CD4-positive, alpha-beta T cell (primary cell): Measurements from ENCODE around the gene NANOS3. TPM values are rescaled to one million over a fixed set of nuclear protein-coding genes. Genes with fewer than 3 reads are reported as not detected.

Source experiments
- ATAC-seq: fragments of 200-7000 bp; cut with Tn5 transposase; one replicate; pipeline ENCODE4 v1.10.0; 2022; ENCODE audit warnings: mild to moderate bottlenecking; ENCODE audit not compliant: poor library complexity
- CTCF ChIA-PET: fragments of 350-600 bp; sonication (Branson Sonifier 250); formaldehyde crosslinking; loops from one replicate; lab custom pipeline; 2021; ENCODE audit warnings: antibody characterized with exemption, inconsistent platforms; lab: Charles Lee
- POLR2A ChIA-PET: fragments of 350-600 bp; sonication (Branson Sonifier 250); formaldehyde crosslinking; loops from one replicate; lab custom pipeline; 2021; ENCODE audit warnings: antibody characterized with exemption, inconsistent platforms; lab: Charles Lee
- DNase-seq, 14 experiments: peaks; one replicate each; pipeline ENCODE4 v3.0.0-alpha.2; 2013 to 2020; ENCODE audit warnings: mixed read lengths in 2 of 14
- H3K27ac ChIP-seq, 2 donors: one replicate each; pipeline versions ENCODE4 v1.5.1 to v1.7.0; 2013; ENCODE audit warnings: low read length in 2 of 2, low read depth in 1 of 2, mild to moderate bottlenecking in 1 of 2
- H3K27me3 ChIP-seq, 2 experiments: 1 replicate in 1 of 2; 2 replicates in 1 of 2; pipeline versions ENCODE4 v1.6.1 to v1.7.0; 2013; ENCODE audit warnings: low read length in 2 of 2, control low read depth in 1 of 2, mild to moderate bottlenecking in 1 of 2, moderate library complexity in 1 of 2; ENCODE audit not compliant: insufficient read depth in 2 of 2, control insufficient read depth in 1 of 2
- H3K36me3 ChIP-seq: one replicate; pipeline ENCODE4 v1.6.1; 2013; ENCODE audit warnings: low read length, control low read depth; ENCODE audit not compliant: insufficient read depth
- H3K4me1 ChIP-seq: one replicate; pipeline ENCODE4 v1.6.1; 2013; ENCODE audit warnings: low read length, control low read depth; ENCODE audit not compliant: insufficient read depth
- H3K4me3 ChIP-seq: one replicate; pipeline ENCODE4 v1.5.1; 2013; ENCODE audit warnings: mild to moderate bottlenecking, low read length, moderate library complexity
- H3K9me3 ChIP-seq, 2 experiments: 1 replicate in 1 of 2; 2 replicates in 1 of 2; pipeline versions ENCODE4 v1.6.1 to v1.7.0; 2013; ENCODE audit warnings: low read length in 2 of 2, mild to moderate bottlenecking in 2 of 2, control low read depth in 1 of 2, moderate library complexity in 1 of 2; ENCODE audit not compliant: control insufficient read depth in 1 of 2, insufficient read depth in 1 of 2
- H3K27ac Mint-ChIP-seq: one replicate; pipeline ENCODE4 v1.8.0; 2020; ENCODE audit warnings: mixed read lengths
- H3K27me3 Mint-ChIP-seq: one replicate; pipeline ENCODE4 v1.8.0; 2021; ENCODE audit warnings: mixed read lengths
- H3K36me3 Mint-ChIP-seq: one replicate; pipeline ENCODE4 v1.8.0; 2021; ENCODE audit warnings: low read depth, mixed read lengths
- H3K4me1 Mint-ChIP-seq: one replicate; pipeline ENCODE4 v1.8.0; 2021; ENCODE audit warnings: low read depth, mixed read lengths
- H3K4me3 Mint-ChIP-seq: one replicate; pipeline ENCODE4 v1.8.0; 2020; ENCODE audit warnings: mild to moderate bottlenecking, mixed read lengths
- H3K9me3 Mint-ChIP-seq: one replicate; pipeline ENCODE4 v1.8.0; 2020; ENCODE audit warnings: mixed read lengths
- CTCF ChIP-seq: fragments of 200-600 bp; IDR thresholded peaks from one replicate; pipeline ENCODE4 v1.8.0; 2022; ENCODE audit warnings: antibody characterized with exemption, mild to moderate bottlenecking
- intact Hi-C, 2 experiments: fragments of 100-400 bp; cut with DNase I in 1 of 2; cut with micrococcal nuclease in 1 of 2; formaldehyde crosslinking; loops; one replicate each; pipeline versions ENCODE4 v1.15.1 to v1.9.0; 2023 to 2025; cut with DNase I, micrococcal nuclease
- total RNA-seq, 174 experiments: library from RNA in 2 of 174; stranded (reverse) in 2 of 174; gene quantifications; one replicate each; pipeline ENCODE4 v1.2.3 and lab custom pipeline; 2021 to 2026

The NANOS3 gene
- total RNA-seq, 2 experiments from 2014 or later = 0.87 TPM; not detected in 1

- Histone ChIP-seq H3K36me3 (no peaks in the 10 kb centered on the region), H3K9me3 (no peaks in the 10 kb centered on the region), H3K4me3 (no peak overlapping the region), H3K27me3 (peaks cover 12 to 34% of the 10 kb centered on the region in 2 experiments), H3K27ac (no peak overlapping the region), H3K4me1 (peaks cover 18% of the 10 kb centered on the region)
- Mint-ChIP-seq H3K4me3 (no peak overlapping the region), H3K4me1 (peaks cover 16% of the 10 kb centered on the region), H3K36me3 (no peaks in the 10 kb centered on the region), H3K27ac (no peak overlapping the region), H3K9me3 (no peaks in the 10 kb centered on the region), H3K27me3 (peaks cover 56% of the 10 kb centered on the region)
- TF ChIP-seq CTCF = no peak
- ChIA-PET POLR2A (no interaction called here), CTCF (no interaction called here)
- ATAC-seq (no peak), DNase-seq (no peak)
- intact Hi-C loops = loop anchor here in 1 of 2 experiments (10.0 kb wide), 1 partner anchor 614 kb away; no protein-coding TSS in a partner anchor
Observed at GRCh38 chr19:13870873-13871272, 6.1 kb upstream of the NANOS3 start.

- H3K4me3 Mint-ChIP-seq = no peak overlapping the region
- TF ChIP-seq CTCF = no peak
- peaks cover 8% of the 10 kb centered on the region for H3K4me1 Mint-ChIP-seq
- peaks cover 44% of the 10 kb centered on the region for H3K27me3 Mint-ChIP-seq
- Histone ChIP-seq H3K27ac (no peak overlapping the region), H3K36me3 (no peaks in the 10 kb centered on the region), H3K4me1 (peaks cover 12% of the 10 kb centered on the region), H3K9me3 (no peaks in the 10 kb centered on the region), H3K27me3 (peaks cover 3 to 26% of the 10 kb centered on the region in 2 experiments), H3K4me3 (peak overlapping the region; percentile 24)
- ATAC-seq = no peak
- CTCF ChIA-PET = interaction anchor here (0.6 to 1.3 kb wide), 5 partner anchors 10 to 124 kb away, joined by 3 to 5 read pairs (median 3); a partner anchor contains a TSS
- DNase-seq = no peak
- intact Hi-C loops = loop anchor here in 1 of 2 experiments (10.0 kb wide), 1 partner anchor 612 kb away; no protein-coding TSS in a partner anchor
- POLR2A ChIA-PET = interaction anchor here (1.0 to 1.3 kb wide), 3 partner anchors 10 to 125 kb away, joined by 4 to 5 read pairs (median 4); a partner anchor contains a TSS
- H3K9me3 Mint-ChIP-seq = no peaks in the 10 kb centered on the region
- H3K36me3 Mint-ChIP-seq = no peaks in the 10 kb centered on the region
- no peak overlapping the region for H3K27ac Mint-ChIP-seq
Observed at GRCh38 chr19:13872339-13872694, 4.6 kb upstream of the NANOS3 start.

- Histone ChIP-seq H3K4me1 (peaks cover 12% of the 10 kb centered on the region), H3K9me3 (no peaks in the 10 kb centered on the region)
- CTCF ChIA-PET = interaction anchor here (0.6 to 1.3 kb wide), 4 partner anchors 11 to 125 kb away, joined by 3 to 5 read pairs (median 3); a partner anchor contains a TSS
Observed at GRCh38 chr19:13872695-13873389, 4.1 kb upstream of the NANOS3 start.

More at GRCh38 chr19:13872695-13873389, 4.1 kb upstream of the NANOS3 start:
- intact Hi-C loops = loop anchor here in 1 of 2 experiments (10.0 kb wide), 1 partner anchor 612 kb away; no protein-coding TSS in a partner anchor
- TF ChIP-seq CTCF = no peak
- ATAC-seq (peak; percentile 83), DNase-seq (peak in 3 of 14 experiments; percentile 36 to 63 (median 52))
- peaks cover 8% of the 10 kb centered on the region for H3K4me1 Mint-ChIP-seq
- POLR2A ChIA-PET = interaction anchor here (1.0 to 1.3 kb wide), 3 partner anchors 10 to 125 kb away, joined by 4 to 5 read pairs (median 4); a partner anchor contains a TSS
- H3K27me3 Mint-ChIP-seq = peaks cover 39% of the 10 kb centered on the region
- peak overlapping the region; percentile 65 for H3K4me3 Mint-ChIP-seq
- no peaks in the 10 kb centered on the region for H3K36me3 Mint-ChIP-seq
- H3K27me3 ChIP-seq = peaks cover 3 to 21% of the 10 kb centered on the region in 2 experiments
- no peak overlapping the region for H3K27ac ChIP-seq
- H3K4me3 ChIP-seq = peak overlapping the region; percentile 24
- H3K9me3 Mint-ChIP-seq = no peaks in the 10 kb centered on the region
- H3K36me3 ChIP-seq = no peaks in the 10 kb centered on the region
- H3K27ac Mint-ChIP-seq = no peak overlapping the region
